ENCODE data around the gene ATXN7L1.

GRCh38 chr7:105887569-105888189 is 11.3 kb upstream of the ATXN7L1 start:
- TF ChIP-seq TCF12 (IDR thresholded peaks at IDR 0.05) (no peak), EZH2phosphoT487 (IDR thresholded peaks at IDR 0.05; ENCODE audit: borderline replicate concordance, low read depth) (no peak), RAD21 (IDR thresholded peaks at IDR 0.05; ENCODE audit: low read length) (no peak), RCOR1 (IDR thresholded peaks at IDR 0.05; ENCODE audit: low read length) (no peak), RXRA (IDR thresholded peaks at IDR 0.05; ENCODE audit: borderline replicate concordance, low read depth) (no peak), TAF1 (IDR thresholded peaks at IDR 0.05; ENCODE audit: borderline replicate concordance, low read depth, low read length) (no peak)

All from SK-N-SH (cell line).